GM21381 (cell line): ENCODE measurements around the gene TMEM39A.
A peak's percentile ranks its signal among the peaks of the same experiment; 100 is the strongest.

Experiments
- ATAC-seq: cut with Tn5 transposase; IDR thresholded peaks from one replicate; pipeline ENCODE4 v1.9.1; 2021; ENCODE audit warnings: mild to moderate bottlenecking, moderate library complexity; ENCODE audit not compliant: unreplicated experiment

TMEM39A gene

GRCh38 chr3:119463171-119464169 lies at the start of gene TMEM39A:
Gene TMEM39A (minus strand): TSS chr3:119463615. CDS start chr3:119462074, 1,541 bp downstream.
- peak; percentile 92 for ATAC-seq

GRCh38 chr3:119510690-119511089 lies 47.3 kb upstream of the TMEM39A start:
- ATAC-seq: no peak

- ATAC-seq: no peak
Observed at GRCh38 chr3:119508172-119508845, 44.9 kb upstream of the TMEM39A start.

- ATAC-seq: no peak
Observed at GRCh38 chr3:119507404-119507803, 44.0 kb upstream of the TMEM39A start.

- no peak for ATAC-seq
Observed at GRCh38 chr3:119506631-119507030, 43.2 kb upstream of the TMEM39A start.

GRCh38 chr3:119500901-119501300 lies 37.5 kb upstream of the TMEM39A start:
- no peak for ATAC-seq

- ATAC-seq: no peak
Observed at GRCh38 chr3:119500265-119500664, 36.9 kb upstream of the TMEM39A start.

- ATAC-seq: peak; percentile 99
Observed at GRCh38 chr3:119498186-119499011, 35.0 kb upstream of the TMEM39A start, which contains the start of gene TIMMDC1. Gene TIMMDC1 (plus strand): TSS chr3:119498547. CDS start chr3:119498734, 187 bp downstream.

GRCh38 chr3:119497820-119498185 lies 34.4 kb upstream of the TMEM39A start:
- no peak for ATAC-seq

- no peak for ATAC-seq
Observed at GRCh38 chr3:119494597-119494996, 31.2 kb upstream of the TMEM39A start.

GRCh38 chr3:119492810-119493209 lies 29.4 kb upstream of the TMEM39A start:
- no peak for ATAC-seq

GRCh38 chr3:119492128-119492527 lies 28.7 kb upstream of the TMEM39A start:
- ATAC-seq: no peak

- ATAC-seq: no peak
Observed at GRCh38 chr3:119490153-119490552, 26.7 kb upstream of the TMEM39A start.

- no peak for ATAC-seq
Observed at GRCh38 chr3:119485563-119485962, 22.1 kb upstream of the TMEM39A start.

- ATAC-seq: no peak
Observed at GRCh38 chr3:119483101-119483500, 19.7 kb upstream of the TMEM39A start.

GRCh38 chr3:119481079-119481478 lies 17.7 kb upstream of the TMEM39A start:
- no peak for ATAC-seq

GRCh38 chr3:119470866-119471265 lies 7.5 kb upstream of the TMEM39A start:
- ATAC-seq: no peak

GRCh38 chr3:119469418-119470189 lies 6.2 kb upstream of the TMEM39A start:
- ATAC-seq: peak; percentile 5

GRCh38 chr3:119468041-119468440 lies 4.6 kb upstream of the TMEM39A start:
- ATAC-seq: no peak

- no peak for ATAC-seq
Observed at GRCh38 chr3:119457246-119457645, 6.2 kb downstream of the TMEM39A start.
